Parathyroid adenoma (tissue), 2 donors: ENCODE measurements around the gene MSI2.

Source experiments
- H2AFZ ChIP-seq: fragments of 300-600 bp; sonication (generic); one replicate; pipeline ENCODE4 v1.7.0; 2017; ENCODE audit warnings: antibody characterized with exemption, mild to moderate bottlenecking
- H3K27ac ChIP-seq: fragments of 300-600 bp; sonication (generic); one replicate; pipeline ENCODE4 v1.7.0; 2017
- H3K27me3 ChIP-seq: fragments of 300-600 bp; sonication (generic); one replicate; pipeline ENCODE4 v1.7.0; 2017; ENCODE audit warnings: low read length; ENCODE audit not compliant: control insufficient read depth, insufficient read depth
- H3K36me3 ChIP-seq: fragments of 300-600 bp; sonication (generic); one replicate; pipeline ENCODE4 v1.7.0; 2017; ENCODE audit warnings: low read length; ENCODE audit not compliant: control insufficient read depth, insufficient read depth
- H3K4me1 ChIP-seq: fragments of 300-600 bp; sonication (generic); one replicate; pipeline ENCODE4 v1.7.0; 2017; ENCODE audit warnings: control low read depth
- H3K4me2 ChIP-seq: fragments of 300-600 bp; sonication (generic); one replicate; pipeline ENCODE4 v1.7.0; 2017; ENCODE audit warnings: low read length
- H3K4me3 ChIP-seq: fragments of 300-600 bp; sonication (generic); one replicate; pipeline ENCODE4 v1.7.0; 2017; ENCODE audit warnings: low read depth, low read length
- H3K79me2 ChIP-seq: fragments of 300-600 bp; sonication (generic); one replicate; pipeline ENCODE4 v1.7.0; 2017; ENCODE audit warnings: control low read depth
- H3K9ac ChIP-seq: fragments of 300-600 bp; sonication (generic); one replicate; pipeline ENCODE4 v1.7.0; 2017; ENCODE audit warnings: mild to moderate bottlenecking
- H3K9me3 ChIP-seq: fragments of 300-600 bp; sonication (generic); one replicate; pipeline ENCODE4 v1.7.0; 2017; ENCODE audit warnings: low read length; ENCODE audit not compliant: control insufficient read depth
- TF ChIP-seq, protein P1 (sequence below): fragments of 300-600 bp; sonication (generic); IDR thresholded peaks from one replicate; pipeline ENCODE4 v1.7.0; 2017; ENCODE audit warnings: antibody characterized with exemption, mild to moderate bottlenecking
- donor health status: primary hyperparathyroidism.

MSI2 gene

GRCh38 chr17:57641761-57642160, 385.4 kb downstream of the MSI2 start:
- Histone ChIP-seq H3K9ac (no peak overlapping the region), H3K36me3 (no peaks in the 10 kb centered on the region), H3K4me1 (peaks cover 3% of the 10 kb centered on the region), H2AFZ (no peak overlapping the region), H3K4me2 (no peak overlapping the region), H3K9me3 (no peaks in the 10 kb centered on the region), H3K27me3 (no peaks in the 10 kb centered on the region), H3K27ac (no peak overlapping the region), H3K79me2 (peaks cover 6% of the 10 kb centered on the region), H3K4me3 (no peak overlapping the region)
- TF ChIP-seq, protein P1, sequence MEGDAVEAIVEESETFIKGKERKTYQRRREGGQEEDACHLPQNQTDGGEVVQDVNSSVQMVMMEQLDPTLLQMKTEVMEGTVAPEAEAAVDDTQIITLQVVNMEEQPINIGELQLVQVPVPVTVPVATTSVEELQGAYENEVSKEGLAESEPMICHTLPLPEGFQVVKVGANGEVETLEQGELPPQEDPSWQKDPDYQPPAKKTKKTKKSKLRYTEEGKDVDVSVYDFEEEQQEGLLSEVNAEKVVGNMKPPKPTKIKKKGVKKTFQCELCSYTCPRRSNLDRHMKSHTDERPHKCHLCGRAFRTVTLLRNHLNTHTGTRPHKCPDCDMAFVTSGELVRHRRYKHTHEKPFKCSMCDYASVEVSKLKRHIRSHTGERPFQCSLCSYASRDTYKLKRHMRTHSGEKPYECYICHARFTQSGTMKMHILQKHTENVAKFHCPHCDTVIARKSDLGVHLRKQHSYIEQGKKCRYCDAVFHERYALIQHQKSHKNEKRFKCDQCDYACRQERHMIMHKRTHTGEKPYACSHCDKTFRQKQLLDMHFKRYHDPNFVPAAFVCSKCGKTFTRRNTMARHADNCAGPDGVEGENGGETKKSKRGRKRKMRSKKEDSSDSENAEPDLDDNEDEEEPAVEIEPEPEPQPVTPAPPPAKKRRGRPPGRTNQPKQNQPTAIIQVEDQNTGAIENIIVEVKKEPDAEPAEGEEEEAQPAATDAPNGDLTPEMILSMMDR: no peak

GRCh38 chr17:57643062-57643461, 386.7 kb downstream of the MSI2 start:
- Histone ChIP-seq H3K4me2 (no peak overlapping the region), H3K4me1 (peaks cover 3% of the 10 kb centered on the region), H2AFZ (no peak overlapping the region), H3K27me3 (no peaks in the 10 kb centered on the region), H3K9ac (no peak overlapping the region), H3K4me3 (no peak overlapping the region), H3K36me3 (no peaks in the 10 kb centered on the region), H3K27ac (no peak overlapping the region), H3K9me3 (no peaks in the 10 kb centered on the region), H3K79me2 (peaks cover 6% of the 10 kb centered on the region)
- TF ChIP-seq, protein P1: no peak

GRCh38 chr17:57644326-57644725, 388.0 kb downstream of the MSI2 start:
- TF ChIP-seq, protein P1: no peak

GRCh38 chr17:57645950-57646665, 389.8 kb downstream of the MSI2 start:
- Histone ChIP-seq H3K4me1 (peaks cover 3% of the 10 kb centered on the region), H3K4me3 (no peak overlapping the region), H2AFZ (no peak overlapping the region), H3K4me2 (no peak overlapping the region), H3K36me3 (no peaks in the 10 kb centered on the region), H3K9ac (no peak overlapping the region), H3K79me2 (peaks cover 3% of the 10 kb centered on the region), H3K27me3 (no peaks in the 10 kb centered on the region), H3K27ac (no peak overlapping the region), H3K9me3 (no peaks in the 10 kb centered on the region)
- TF ChIP-seq, protein P1: no peak

More at GRCh38 chr17:57644326-57644725, 388.0 kb downstream of the MSI2 start:
- Histone ChIP-seq H3K9ac (no peak overlapping the region), H3K4me3 (no peak overlapping the region), H3K79me2 (peaks cover 3% of the 10 kb centered on the region), H3K9me3 (no peaks in the 10 kb centered on the region), H3K36me3 (no peaks in the 10 kb centered on the region), H3K27me3 (no peaks in the 10 kb centered on the region), H2AFZ (no peak overlapping the region), H3K4me1 (peaks cover 3% of the 10 kb centered on the region), H3K4me2 (no peak overlapping the region), H3K27ac (no peak overlapping the region)

DNA sequence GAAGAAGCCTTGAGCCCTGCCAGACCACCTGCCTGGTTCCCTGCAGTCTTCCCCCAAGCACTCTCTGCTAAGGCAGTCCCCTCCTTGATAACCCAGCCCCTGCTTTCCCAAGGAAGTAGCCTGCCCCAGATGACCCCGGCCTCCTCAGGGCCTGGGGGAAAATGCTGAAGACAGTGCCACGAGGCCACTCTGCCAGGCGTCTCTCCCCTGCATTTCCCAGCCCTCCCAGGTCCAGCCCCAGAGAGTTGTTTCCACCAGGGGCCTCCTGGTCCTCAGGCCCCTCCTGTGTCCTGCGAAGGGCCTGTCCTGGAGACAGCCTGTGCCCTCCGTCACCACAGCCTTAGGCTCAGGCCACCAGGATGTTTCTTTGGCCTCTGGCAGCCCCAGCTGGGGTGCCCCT, 392.4 kb downstream of the MSI2 start:
- no peak overlapping the region for H3K4me3 ChIP-seq
- no peaks in the 10 kb centered on the region for H3K4me1 ChIP-seq
- no peak overlapping the region for H3K27ac ChIP-seq
- H3K4me2 ChIP-seq: no peak overlapping the region
- TF ChIP-seq, protein P1: no peak
- H3K9ac ChIP-seq: no peak overlapping the region
- H3K27me3 ChIP-seq: no peaks in the 10 kb centered on the region
- H3K36me3 ChIP-seq: no peaks in the 10 kb centered on the region
- no peak overlapping the region for H2AFZ ChIP-seq
- no peaks in the 10 kb centered on the region for H3K9me3 ChIP-seq
- peaks cover 8% of the 10 kb centered on the region for H3K79me2 ChIP-seq
